ENCODE data around the gene WDR70. TPM values are rescaled to one million over a fixed set of nuclear protein-coding genes. Genes with fewer than 3 reads are reported as not detected.
"Not testable (repeated sequence)": the region's sequence is repeated elsewhere in the genome, so short reads cannot be mapped to it uniquely, and the experiment has no call there.

The WDR70 gene
- total and polyA plus RNA-seq, 9 donors = 20.9 to 36.5 (median 31.4) TPM

DNA sequence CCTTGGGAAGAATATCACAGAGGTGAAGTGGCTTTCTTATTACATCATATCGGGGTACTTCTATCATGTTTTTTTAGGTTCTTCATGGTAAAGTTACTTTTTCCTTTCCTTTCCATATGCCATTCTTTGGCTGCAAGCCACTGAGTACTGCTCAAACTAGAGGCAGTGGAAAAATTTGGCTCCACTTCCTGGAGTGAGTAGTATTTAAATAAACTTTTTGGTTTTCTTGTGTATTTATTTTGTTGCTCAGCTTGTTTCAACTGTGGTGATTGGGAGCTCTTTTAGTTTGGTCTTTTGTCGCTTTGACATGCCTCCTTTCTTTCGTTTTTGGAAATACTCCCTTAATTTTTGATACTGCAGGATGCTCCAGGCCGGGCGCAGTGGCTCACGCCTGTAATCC lies 69.8 kb downstream of the WDR70 start:
- TF ChIP-seq POLR2A (IDR thresholded peaks at IDR 0.05) (no peak), CTCF (IDR thresholded peaks at IDR 0.05) (no peak), EP300 (IDR thresholded peaks at IDR 0.05) (no peak)
- H3K27ac ChIP-seq = no peak overlapping the region
- intact Hi-C loops (cut with DNase I) = no loop called here
- H3K27me3 ChIP-seq = no peaks in the 10 kb centered on the region
- no peaks in the 10 kb centered on the region for H3K9me3 ChIP-seq
- H3K36me3 ChIP-seq = no peaks in the 10 kb centered on the region
- no peaks in the 10 kb centered on the region for H3K4me1 ChIP-seq (ENCODE audit: insufficient read depth)
- H3K4me3 ChIP-seq = no peak overlapping the region
- no peak for DNase-seq
- WGBS, 3 donors = 97 to 98% (median 97%) methylated on average over 6 of the region's 6 CpGs

DNA sequence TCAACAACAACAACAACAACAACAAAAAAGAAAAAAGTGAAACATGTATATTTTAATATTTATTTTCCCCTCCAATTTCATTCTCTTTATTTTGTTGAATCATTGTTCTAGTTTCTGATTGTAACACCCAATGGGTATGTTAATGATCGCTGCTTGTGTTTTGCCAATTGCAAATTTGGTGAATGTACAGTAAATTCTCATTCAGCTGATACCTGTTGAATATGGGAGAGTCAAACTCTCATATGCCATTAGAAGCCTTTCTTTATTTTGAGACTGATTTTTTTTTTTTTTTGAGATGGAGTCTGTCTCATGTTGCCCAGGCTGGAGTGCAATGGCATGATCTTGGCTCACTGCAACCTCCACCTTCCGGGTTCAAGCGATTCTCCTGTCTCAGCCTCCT lies 72.9 kb downstream of the WDR70 start:
- WGBS, 3 donors = 96 to 99% (median 97%) methylated on average over 3 of the region's 3 CpGs

GRCh38 chr5:37453252-37453651 lies 74.1 kb downstream of the WDR70 start:
- H3K4me1 ChIP-seq (ENCODE audit: insufficient read depth); H3K9me3 ChIP-seq; H3K27ac ChIP-seq; intact Hi-C loops (cut with DNase I); H3K27me3 ChIP-seq; H3K4me3 ChIP-seq; H3K36me3 ChIP-seq; DNase-seq: not testable (repeated sequence)
- WGBS, 3 donors = 94 to 98% (median 97%) methylated on average over 6 to 7 of the region's 7 CpGs

More for the DNA sequence above, 72.9 kb downstream of the WDR70 start:
- DNase-seq; H3K27ac ChIP-seq; intact Hi-C loops (cut with DNase I); H3K36me3 ChIP-seq; H3K9me3 ChIP-seq; H3K4me3 ChIP-seq; H3K4me1 ChIP-seq (ENCODE audit: insufficient read depth); H3K27me3 ChIP-seq: not testable (repeated sequence)

GRCh38 chr5:37454402-37455055 lies 75.4 kb downstream of the WDR70 start:
- intact Hi-C loops (cut with DNase I); H3K27me3 ChIP-seq; H3K4me3 ChIP-seq; H3K4me1 ChIP-seq (ENCODE audit: insufficient read depth); H3K36me3 ChIP-seq; H3K27ac ChIP-seq; DNase-seq; H3K9me3 ChIP-seq: not testable (repeated sequence)
- WGBS, 3 donors = 54 to 77% (median 71%) methylated on average over 1 of the region's 1 CpG

- H3K4me3 ChIP-seq; intact Hi-C loops (cut with DNase I); H3K27me3 ChIP-seq; H3K4me1 ChIP-seq (ENCODE audit: insufficient read depth); H3K27ac ChIP-seq; H3K36me3 ChIP-seq; H3K9me3 ChIP-seq; DNase-seq: not testable (repeated sequence)
- 85 to 94% (median 93%) methylated on average over 7 of the region's 7 CpGs for WGBS, 3 donors
Observed at GRCh38 chr5:37463191-37464051, 84.3 kb downstream of the WDR70 start.

DNA sequence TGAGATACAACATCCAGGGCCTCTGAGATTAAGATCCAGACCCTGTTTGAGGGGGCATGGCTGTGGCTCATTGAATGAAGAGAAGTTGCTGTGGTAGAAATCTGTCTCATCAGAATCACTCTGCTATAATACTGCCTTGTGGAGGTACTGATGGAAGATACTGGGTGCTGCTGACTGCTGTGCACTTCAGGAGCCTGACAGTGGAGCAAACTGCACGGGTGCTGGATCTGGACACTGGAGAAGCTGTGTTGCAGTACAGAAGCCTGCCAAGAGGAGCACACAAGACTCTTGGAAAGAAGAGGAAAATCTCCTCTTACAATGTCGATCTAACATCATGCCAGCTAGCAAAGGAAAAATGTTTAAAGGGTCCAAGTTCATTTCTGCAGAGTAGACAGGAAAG lies 85.5 kb downstream of the WDR70 start:
- 37 to 48% (median 44%) methylated on average over 2 of the region's 2 CpGs for WGBS, 3 donors
- H3K36me3 ChIP-seq; H3K27me3 ChIP-seq; H3K9me3 ChIP-seq; H3K4me3 ChIP-seq; H3K27ac ChIP-seq; DNase-seq; intact Hi-C loops (cut with DNase I); H3K4me1 ChIP-seq (ENCODE audit: insufficient read depth): not testable (repeated sequence)

GRCh38 chr5:37469383-37469782 lies 90.3 kb downstream of the WDR70 start:
- H3K27me3 ChIP-seq; DNase-seq; H3K4me3 ChIP-seq; H3K36me3 ChIP-seq; intact Hi-C loops (cut with DNase I); H3K9me3 ChIP-seq; H3K27ac ChIP-seq; H3K4me1 ChIP-seq (ENCODE audit: insufficient read depth): not testable (repeated sequence)
- 97 to 100% (median 100%) methylated on average over 1 of the region's 1 CpG for WGBS, 3 donors

All from ovary (tissue), 9 donors.